CD4-positive, alpha-beta T cell treated with Interleukin-15 for 1 hour (primary cell): ENCODE results near the gene CDYL2.
"Not testable (repeated sequence)": the region's sequence is repeated elsewhere in the genome, so short reads cannot be mapped to it uniquely, and the experiment has no call there.

ENCODE experiments used
- DNase-seq: peaks from one replicate; pipeline ENCODE4 v3.0.0-alpha.2; 2020

CDYL2 gene

GRCh38 chr16:80742331-80742730 lies 62.1 kb downstream of the CDYL2 start:
- no peak for DNase-seq

- DNase-seq, result no peak
Observed at GRCh38 chr16:80741724-80742123, 62.7 kb downstream of the CDYL2 start.

- DNase-seq, result no peak
Observed at GRCh38 chr16:80739523-80739922, 64.9 kb downstream of the CDYL2 start.

- DNase-seq, result no peak
Observed at GRCh38 chr16:80738521-80738920, 65.9 kb downstream of the CDYL2 start.

GRCh38 chr16:80735846-80736245 lies 68.6 kb downstream of the CDYL2 start:
- no peak for DNase-seq

GRCh38 chr16:80733407-80733806 lies 71.0 kb downstream of the CDYL2 start:
- DNase-seq, result no peak

- DNase-seq, result no peak
Observed at GRCh38 chr16:80731915-80732314, 72.5 kb downstream of the CDYL2 start.

- DNase-seq, result not testable (repeated sequence)
Observed at GRCh38 chr16:80727066-80727763, 77.2 kb downstream of the CDYL2 start.

GRCh38 chr16:80725566-80726162 lies 78.7 kb downstream of the CDYL2 start:
- DNase-seq, result no peak

GRCh38 chr16:80723981-80724380 lies 80.4 kb downstream of the CDYL2 start:
- no peak for DNase-seq

GRCh38 chr16:80723091-80723490 lies 81.3 kb downstream of the CDYL2 start:
- no peak for DNase-seq

- no peak for DNase-seq
Observed at GRCh38 chr16:80720804-80721371, 83.5 kb downstream of the CDYL2 start.

- DNase-seq, result no peak
Observed at GRCh38 chr16:80719573-80719972, 84.8 kb downstream of the CDYL2 start.

GRCh38 chr16:80718480-80719220 lies 85.7 kb downstream of the CDYL2 start:
- no peak for DNase-seq

GRCh38 chr16:80717611-80718010 lies 86.8 kb downstream of the CDYL2 start:
- no peak for DNase-seq

GRCh38 chr16:80716564-80717139 lies 87.7 kb downstream of the CDYL2 start:
- DNase-seq, result no peak

- no peak for DNase-seq
Observed at GRCh38 chr16:80711406-80711805, 93.0 kb downstream of the CDYL2 start.

GRCh38 chr16:80710918-80711317 lies 93.5 kb downstream of the CDYL2 start:
- DNase-seq, result no peak

GRCh38 chr16:80708823-80709222 lies 95.6 kb downstream of the CDYL2 start:
- DNase-seq, result no peak

- no peak for DNase-seq
Observed at GRCh38 chr16:80707686-80708085, 96.7 kb downstream of the CDYL2 start.

GRCh38 chr16:80705596-80705995 lies 98.8 kb downstream of the CDYL2 start:
- no peak for DNase-seq

GRCh38 chr16:80704751-80705505 lies 99.5 kb downstream of the CDYL2 start:
- DNase-seq, result no peak
